IMR-90 (cell line): ENCODE measurements around the gene THADA. TPM values are rescaled to one million over a fixed set of nuclear protein-coding genes. Genes with fewer than 3 reads are reported as not detected.

ENCODE experiments used
- ATAC-seq: fragments of 200-7000 bp; cut with Tn5 transposase; 2 replicates; pipeline ENCODE4 v1.9.1; 2020; ENCODE audit warnings: low read depth, mild to moderate bottlenecking, moderate library complexity
- BruUV-seq: library from RNA; stranded (reverse); fragments of 400-500 nt; replicated peaks from 2 replicates; lab custom pipeline; 2021; lab: Mats Ljungman, UMichigan
- CTCF ChIA-PET: fragments of 300-600 bp; formaldehyde crosslinking; extraction: SDS; loops from one replicate; lab custom pipeline; 2021; ENCODE audit warnings: antibody characterized with exemption; lab: Yijun Ruan, JAX
- POLR2A ChIA-PET: fragments of 300-600 bp; sonication (Branson Sonifier 250); formaldehyde crosslinking; loops from one replicate; lab custom pipeline; 2022; ENCODE audit warnings: antibody characterized with exemption; ENCODE audit not compliant: unreplicated experiment; lab: Charles Lee
- DNase-seq: peaks from one replicate; pipeline ENCODE4 v3.0.0; 2013
- H2AFZ ChIP-seq: replicated peaks from 2 replicates; pipeline ENCODE3; 2013; ENCODE audit warnings: low read length, mild to moderate bottlenecking; ENCODE audit not compliant: poor library complexity
- H2AK5ac ChIP-seq: 2 replicates; pipeline ENCODE4 v1.6.1; 2013; ENCODE audit warnings: low read depth, low read length, inconsistent platforms
- H2AK9ac ChIP-seq: replicated peaks from 2 replicates; pipeline ENCODE3; 2013; ENCODE audit warnings: mild to moderate bottlenecking, low read depth, low read length, moderate library complexity; ENCODE audit not compliant: poor library complexity
- H2BK120ac ChIP-seq: 2 replicates; pipeline ENCODE4 v1.6.1; 2013; ENCODE audit warnings: low read depth, low read length, inconsistent platforms
- H2BK15ac ChIP-seq: 3 replicates; pipeline ENCODE4 v1.6.1; 2013; ENCODE audit warnings: low read depth, low read length, inconsistent platforms
- H2BK20ac ChIP-seq: 2 replicates; pipeline ENCODE4 v1.6.1; 2013; ENCODE audit warnings: low read depth, mild to moderate bottlenecking, inconsistent platforms, low read length, moderate library complexity
- H2BK5ac ChIP-seq: 2 replicates; pipeline ENCODE4 v1.6.1; 2013; ENCODE audit warnings: mild to moderate bottlenecking, low read depth, low read length, inconsistent platforms; ENCODE audit not compliant: poor library complexity, severe bottlenecking
- H3K14ac ChIP-seq: replicated peaks from 2 replicates; pipeline ENCODE4 v1.6.1; 2013; ENCODE audit warnings: low read depth, low read length, inconsistent platforms
- H3K18ac ChIP-seq: 2 replicates; pipeline ENCODE4 v1.6.1; 2013; ENCODE audit warnings: low read depth, low read length, control low read depth
- H3K23ac ChIP-seq: 2 replicates; pipeline ENCODE4 v1.6.1; 2013; ENCODE audit warnings: low read depth, low read length, inconsistent platforms
- H3K27ac ChIP-seq: 2 replicates; pipeline ENCODE4 v1.5.1; 2013; ENCODE audit warnings: mild to moderate bottlenecking, control low read depth, low read length; ENCODE audit not compliant: insufficient read depth
- H3K27me3 ChIP-seq: 2 replicates; pipeline ENCODE4 v1.6.1; 2013; ENCODE audit warnings: low read length; ENCODE audit not compliant: control insufficient read depth, insufficient read depth
- H3K36me3 ChIP-seq: 2 replicates; pipeline ENCODE4 v1.6.1; 2013; ENCODE audit warnings: low read length, mixed read lengths; ENCODE audit not compliant: control insufficient read depth, insufficient read depth
- H3K4ac ChIP-seq: 2 replicates; pipeline ENCODE4 v1.6.1; 2013; ENCODE audit warnings: low read depth, low read length, inconsistent platforms
- H3K4me1 ChIP-seq: 2 replicates; pipeline ENCODE4 v1.6.1; 2013; ENCODE audit warnings: low read length, mixed read lengths; ENCODE audit not compliant: control insufficient read depth, insufficient read depth
- H3K4me2 ChIP-seq: 2 replicates; pipeline ENCODE4 v1.6.1; 2013; ENCODE audit warnings: low read depth, mild to moderate bottlenecking, control low read depth, low read length, moderate library complexity
- H3K4me3 ChIP-seq: 2 replicates; pipeline ENCODE4 v1.5.1; 2013; ENCODE audit warnings: low read depth, mild to moderate bottlenecking, control low read depth, low read length, moderate library complexity; ENCODE audit not compliant: insufficient read depth
- H3K56ac ChIP-seq: 2 replicates; pipeline ENCODE4 v1.6.1; 2013; ENCODE audit warnings: low read length, inconsistent platforms; ENCODE audit not compliant: insufficient read depth; ENCODE audit errors: extremely low read depth
- H3K79me1 ChIP-seq, 2 experiments: 2 replicates each; pipeline ENCODE4 v1.6.1; 2013; ENCODE audit warnings: low read length in 2 of 2, inconsistent platforms in 1 of 2, low read depth in 1 of 2
- H3K9ac ChIP-seq: 2 replicates; pipeline ENCODE4 v1.6.1; 2013; ENCODE audit warnings: low read depth, low read length, control low read depth
- H3K9me1 ChIP-seq: 2 replicates; pipeline ENCODE4 v1.6.1; 2013; ENCODE audit warnings: low read length, inconsistent platforms; ENCODE audit not compliant: insufficient read depth
- H3K9me3 ChIP-seq: 2 replicates; pipeline ENCODE4 v1.6.1; 2013; ENCODE audit warnings: low read length; ENCODE audit not compliant: control insufficient read depth, insufficient read depth
- H4K20me1 ChIP-seq: 2 replicates; pipeline ENCODE4 v1.6.1; 2013; ENCODE audit warnings: low read length, inconsistent platforms; ENCODE audit not compliant: insufficient read depth
- H4K5ac ChIP-seq: 2 replicates; pipeline ENCODE4 v1.6.1; 2013; ENCODE audit warnings: mild to moderate bottlenecking, low read depth, low read length, control low read depth
- H4K8ac ChIP-seq, 2 experiments: 2 replicates each; pipeline ENCODE4 v1.6.1; 2013; ENCODE audit warnings: low read depth in 2 of 2, low read length in 2 of 2, control low read depth in 1 of 2, inconsistent platforms in 1 of 2
- H4K91ac ChIP-seq: 2 replicates; pipeline ENCODE4 v1.6.1; 2013; ENCODE audit warnings: low read depth, low read length, inconsistent platforms; ENCODE audit not compliant: insufficient read depth
- MAFK ChIP-seq: IDR thresholded peaks from 2 replicates; pipeline ENCODE4 v1.6.1; 2012; ENCODE audit warnings: low read depth, low read length, improper control_type of control experiment
- RAD21 ChIP-seq: IDR thresholded peaks from 2 replicates; pipeline ENCODE4 v1.6.1; 2012; ENCODE audit warnings: low read length, improper control_type of control experiment
- WGBS, 2 experiments: methylation state at CpG; one replicate each; pipeline versions ENCODE4 v1.1.5 to v1.1.7; 2013; ENCODE audit warnings: missing lambda C conversion rate in 2 of 2; ENCODE audit not compliant: insufficient read length in 1 of 2; ENCODE audit errors: extremely low coverage in 2 of 2; 5-methylcytosine and 5-hydroxymethylcytosine counted together
- dilution Hi-C: fragments of 300-500 bp; cut with HindIII; formaldehyde crosslinking; loops from one replicate; pipeline ENCODE4 v1.14.3; 2018; ENCODE audit warnings: low sequenced_read_pairs; ENCODE audit not compliant: unreplicated experiment
- in situ Hi-C: fragments of 300-500 bp; cut with MboI; formaldehyde crosslinking; loops from 3 replicates; pipeline ENCODE4 v1.14.3; 2019; ENCODE audit warnings: low sequenced_read_pairs, inconsistent platforms, mixed read lengths
- intact Hi-C: fragments of 100-400 bp; cut with micrococcal nuclease; formaldehyde crosslinking; loops from 2 replicates; pipeline ENCODE4 v1.10.0; 2022
- polyA plus RNA-seq, 3 experiments: library from polyadenylated mRNA; depleted of rRNA; stranded (reverse); fragments of >200 nt; gene quantifications; 2 replicates each; pipeline ENCODE4 v1.2.3, GENCODE V29; 2012; ENCODE audit warnings: low replicate concordance in 1 of 3
- total RNA-seq: library from RNA; depleted of rRNA; stranded (reverse); fragments of >200 nt; gene quantifications from 2 replicates; pipeline ENCODE4 v1.2.3, GENCODE V29; 2012

Gene THADA
- total and polyA plus RNA-seq, 2 of the 4 experiments (the other 2 are of a cell fraction) = 10.5 to 21.3 TPM

DNA sequence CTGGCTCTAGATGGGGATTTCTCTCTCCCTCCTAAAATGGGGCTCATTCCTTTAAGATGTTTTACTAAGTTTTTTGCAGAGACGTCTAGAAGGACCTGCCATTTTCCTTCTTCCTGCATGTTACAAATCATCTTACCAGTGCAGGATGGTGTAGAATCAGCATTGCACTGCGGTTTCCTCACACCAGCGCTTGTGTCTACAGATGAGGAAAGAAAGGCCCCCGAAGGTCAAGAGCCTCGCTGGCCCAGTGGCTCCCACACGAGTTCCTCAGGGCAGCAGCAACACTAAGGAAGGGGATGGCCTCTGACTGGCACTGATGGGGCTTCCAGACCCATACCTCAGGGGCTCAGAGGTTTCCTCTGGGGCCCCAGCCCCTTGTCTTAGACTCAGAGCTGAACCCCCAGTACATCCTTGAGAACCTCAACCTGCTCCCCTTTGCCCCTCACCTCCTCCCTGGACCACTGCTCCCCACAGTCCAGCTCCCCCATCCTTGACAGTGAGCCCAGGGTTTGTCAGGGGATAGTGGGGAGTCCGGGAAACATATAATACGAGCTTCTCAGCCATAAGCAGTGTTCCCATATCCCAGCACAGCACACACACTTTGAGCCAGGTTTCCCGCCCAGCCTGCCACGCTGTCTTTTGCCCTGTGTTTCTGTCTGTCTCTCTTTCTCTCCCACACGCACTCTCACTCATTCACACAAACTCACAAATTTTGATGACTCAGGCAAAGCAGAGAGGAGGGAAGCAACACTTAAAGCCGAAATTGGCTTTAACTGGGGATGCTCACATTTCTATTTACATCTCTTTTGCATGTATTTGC is 398.9 kb downstream of the THADA start:
- Histone ChIP-seq H3K4ac (no peak overlapping the region), H2BK20ac (no peak overlapping the region), H2BK120ac (no peak overlapping the region), H3K14ac (no peak overlapping the region), H3K4me1 (no peaks in the 10 kb centered on the region; the same call in 1 of the 2 replicates), H2AK5ac (no peak overlapping the region), H2AK9ac (no peak overlapping the region), H2AFZ (no peak overlapping the region), H3K27ac (no peak overlapping the region), H2BK5ac (no peak overlapping the region), H3K4me2 (no peak overlapping the region), H3K4me3 (no peak overlapping the region), H4K5ac (no peak overlapping the region), H3K36me3 (no peaks in the 10 kb centered on the region), H4K20me1 (no peaks in the 10 kb centered on the region), H2BK15ac (no peak overlapping the region), H3K27me3 (no peaks in the 10 kb centered on the region), H4K8ac (no peak overlapping the region), H3K79me1 (no peaks in the 10 kb centered on the region), H3K9me3 (no peaks in the 10 kb centered on the region), H3K9me1 (no peaks in the 10 kb centered on the region; the same call in 1 of the 2 replicates), H4K91ac (no peak overlapping the region), H3K23ac (no peak overlapping the region), H3K56ac (no peak overlapping the region), H3K9ac (no peak overlapping the region), H3K18ac (no peak overlapping the region)
- peak; percentile 90 for TF ChIP-seq MAFK
- TF ChIP-seq RAD21 = no peak
- ChIA-PET POLR2A (no interaction called here), CTCF (no interaction called here)
- intact Hi-C loops = no loop called here
- WGBS, 2 experiments = 56% methylated on average over 5 of the region's 12 CpGs; no CpG with 5 or more reads in 1 of the 2 experiments
- ATAC-seq (no peak; the same call in 1 of the 2 replicates), DNase-seq (peak; percentile 28)
- dilution Hi-C loops = no loop called here
- no TSS peak for BruUV-seq
- in situ Hi-C loops = no loop called here
